Thyroid gland (tissue), 4 donors: Measurements from ENCODE around the gene SP140.

Experiments
- POLR2A ChIP-seq, 2 donors: fragments of 450-650 bp; IDR thresholded peaks; one replicate each; pipeline ENCODE4 v1.6.1; 2017; ENCODE audit warnings: antibody characterized with exemption in 2 of 2, mild to moderate bottlenecking in 2 of 2, moderate library complexity in 1 of 2
- TF ChIP-seq, protein P1 (sequence below), 6 experiments: fragments of 200-600 bp in 3 of 6; fragments of 450-650 bp in 3 of 6; sonication (generic) in 3 of 6; IDR thresholded peaks; one replicate each; pipeline ENCODE4 v1.5.1; 2016 to 2019; ENCODE audit warnings: antibody characterized with exemption in 6 of 6, mild to moderate bottlenecking in 2 of 6, inconsistent platforms in 1 of 6, moderate library complexity in 1 of 6

DNA sequence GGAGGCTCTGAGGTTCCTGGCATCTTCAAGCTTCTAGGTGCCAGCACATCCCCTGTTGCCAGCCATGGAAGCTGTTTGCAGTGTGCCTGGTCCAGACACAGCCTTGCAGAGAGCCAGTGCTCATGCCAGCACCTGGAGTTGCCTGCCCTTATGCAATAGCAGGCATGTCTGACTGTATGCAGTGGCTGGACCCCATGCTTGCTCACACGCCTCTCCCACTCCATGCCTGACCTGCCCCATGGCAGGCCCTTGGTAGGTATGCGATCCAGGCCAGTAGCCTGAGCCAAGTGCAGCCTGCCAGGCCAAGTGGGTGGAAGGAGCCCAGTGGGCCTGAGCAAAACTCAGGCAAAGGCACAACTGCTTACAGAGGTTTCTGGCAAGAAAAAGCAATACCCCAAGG, 81.9 kb downstream of the SP140 start:
- TF ChIP-seq, protein P1, sequence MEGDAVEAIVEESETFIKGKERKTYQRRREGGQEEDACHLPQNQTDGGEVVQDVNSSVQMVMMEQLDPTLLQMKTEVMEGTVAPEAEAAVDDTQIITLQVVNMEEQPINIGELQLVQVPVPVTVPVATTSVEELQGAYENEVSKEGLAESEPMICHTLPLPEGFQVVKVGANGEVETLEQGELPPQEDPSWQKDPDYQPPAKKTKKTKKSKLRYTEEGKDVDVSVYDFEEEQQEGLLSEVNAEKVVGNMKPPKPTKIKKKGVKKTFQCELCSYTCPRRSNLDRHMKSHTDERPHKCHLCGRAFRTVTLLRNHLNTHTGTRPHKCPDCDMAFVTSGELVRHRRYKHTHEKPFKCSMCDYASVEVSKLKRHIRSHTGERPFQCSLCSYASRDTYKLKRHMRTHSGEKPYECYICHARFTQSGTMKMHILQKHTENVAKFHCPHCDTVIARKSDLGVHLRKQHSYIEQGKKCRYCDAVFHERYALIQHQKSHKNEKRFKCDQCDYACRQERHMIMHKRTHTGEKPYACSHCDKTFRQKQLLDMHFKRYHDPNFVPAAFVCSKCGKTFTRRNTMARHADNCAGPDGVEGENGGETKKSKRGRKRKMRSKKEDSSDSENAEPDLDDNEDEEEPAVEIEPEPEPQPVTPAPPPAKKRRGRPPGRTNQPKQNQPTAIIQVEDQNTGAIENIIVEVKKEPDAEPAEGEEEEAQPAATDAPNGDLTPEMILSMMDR (IDR thresholded peaks at IDR 0.05), result no peak
- TF ChIP-seq POLR2A (IDR thresholded peaks at IDR 0.05), result no peak
